ENCODE data around the gene IVNS1ABP. TPM values are rescaled to one million over a fixed set of nuclear protein-coding genes. Genes with fewer than 3 reads are reported as not detected.

IVNS1ABP gene
- total RNA-seq, 1 donor from 2014 or later: 98.2 TPM

DNA sequence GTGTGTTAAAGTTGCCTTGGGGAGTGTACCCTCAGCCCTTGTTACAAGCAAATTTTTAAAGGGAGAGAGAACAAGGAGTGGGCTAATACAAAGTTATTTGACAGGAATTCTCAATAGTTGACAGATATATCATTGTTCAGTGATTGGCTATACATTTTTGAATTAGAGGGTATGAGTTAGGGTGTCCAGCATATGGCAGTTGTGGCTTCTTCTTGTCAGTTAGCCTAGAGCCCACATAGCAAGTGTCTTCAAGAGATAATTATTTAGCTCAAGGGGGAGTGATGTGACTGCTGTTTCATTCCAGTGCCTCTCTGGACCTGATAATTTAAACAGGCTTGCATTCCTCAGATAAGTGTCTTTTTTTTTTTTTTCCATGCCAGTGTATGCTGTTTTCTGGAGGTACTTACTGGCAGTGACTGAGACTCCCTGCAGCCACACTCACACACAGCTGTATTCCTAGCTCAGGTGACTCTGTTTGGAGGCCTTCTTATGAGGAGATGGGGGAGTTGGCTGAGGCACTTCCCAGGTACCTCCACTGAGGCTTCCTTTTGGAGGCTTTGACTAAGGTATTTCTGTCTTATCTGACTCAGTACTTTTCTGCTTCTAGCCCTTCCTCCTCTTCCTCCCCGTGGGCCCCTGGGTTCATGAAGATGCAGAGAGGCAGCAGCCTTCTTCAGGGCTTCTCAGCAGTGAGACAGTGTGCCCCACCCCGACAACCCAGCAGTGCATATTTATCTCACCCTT lies 32.3 kb downstream of the IVNS1ABP start:
- TF ChIP-seq, protein P1, sequence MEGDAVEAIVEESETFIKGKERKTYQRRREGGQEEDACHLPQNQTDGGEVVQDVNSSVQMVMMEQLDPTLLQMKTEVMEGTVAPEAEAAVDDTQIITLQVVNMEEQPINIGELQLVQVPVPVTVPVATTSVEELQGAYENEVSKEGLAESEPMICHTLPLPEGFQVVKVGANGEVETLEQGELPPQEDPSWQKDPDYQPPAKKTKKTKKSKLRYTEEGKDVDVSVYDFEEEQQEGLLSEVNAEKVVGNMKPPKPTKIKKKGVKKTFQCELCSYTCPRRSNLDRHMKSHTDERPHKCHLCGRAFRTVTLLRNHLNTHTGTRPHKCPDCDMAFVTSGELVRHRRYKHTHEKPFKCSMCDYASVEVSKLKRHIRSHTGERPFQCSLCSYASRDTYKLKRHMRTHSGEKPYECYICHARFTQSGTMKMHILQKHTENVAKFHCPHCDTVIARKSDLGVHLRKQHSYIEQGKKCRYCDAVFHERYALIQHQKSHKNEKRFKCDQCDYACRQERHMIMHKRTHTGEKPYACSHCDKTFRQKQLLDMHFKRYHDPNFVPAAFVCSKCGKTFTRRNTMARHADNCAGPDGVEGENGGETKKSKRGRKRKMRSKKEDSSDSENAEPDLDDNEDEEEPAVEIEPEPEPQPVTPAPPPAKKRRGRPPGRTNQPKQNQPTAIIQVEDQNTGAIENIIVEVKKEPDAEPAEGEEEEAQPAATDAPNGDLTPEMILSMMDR (conservative IDR thresholded peaks at IDR 0.05): no peak
- H3K4me3 Mint-ChIP-seq: no peak overlapping the region
- peaks cover 3% of the 10 kb centered on the region for H3K4me1 Mint-ChIP-seq (ENCODE audit: unreplicated experiment)
- H3K27ac Mint-ChIP-seq: no peak overlapping the region
- peaks cover 4% of the 10 kb centered on the region for H3K9me3 Mint-ChIP-seq
- H3K36me3 Mint-ChIP-seq: peaks cover 14% of the 10 kb centered on the region
- DNase-seq (ENCODE audit: extremely low spot score, unreplicated experiment): no peak
- H3K27me3 Mint-ChIP-seq: no peaks in the 10 kb centered on the region

DNA sequence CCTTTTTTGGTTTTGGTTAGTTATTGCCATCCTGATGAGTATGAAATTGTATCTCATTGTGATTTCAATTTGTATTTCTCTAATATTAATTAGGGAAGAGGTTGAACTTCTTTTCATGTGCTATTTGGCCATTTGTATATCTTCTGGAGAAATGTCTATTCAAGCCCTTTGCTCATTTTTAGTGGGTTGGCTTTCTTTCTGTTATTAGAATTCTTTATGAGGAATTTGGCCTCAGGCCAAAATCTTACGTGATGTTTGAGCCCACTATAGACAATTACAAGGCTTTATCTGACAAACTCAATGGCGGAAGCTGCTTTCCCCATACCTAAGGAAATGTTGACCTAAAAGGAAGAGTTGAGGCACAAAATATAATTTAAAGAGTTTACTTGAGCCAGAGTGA lies 32.9 kb downstream of the IVNS1ABP start:
- TF ChIP-seq, protein P1 (conservative IDR thresholded peaks at IDR 0.05): no peak
- Mint-ChIP-seq H3K36me3 (peaks cover 11% of the 10 kb centered on the region), H3K27me3 (no peaks in the 10 kb centered on the region), H3K4me1 (ENCODE audit: unreplicated experiment) (peaks cover 3% of the 10 kb centered on the region), H3K9me3 (no peaks in the 10 kb centered on the region), H3K4me3 (no peak overlapping the region), H3K27ac (no peak overlapping the region)
- DNase-seq (ENCODE audit: extremely low spot score, unreplicated experiment): no peak

DNA sequence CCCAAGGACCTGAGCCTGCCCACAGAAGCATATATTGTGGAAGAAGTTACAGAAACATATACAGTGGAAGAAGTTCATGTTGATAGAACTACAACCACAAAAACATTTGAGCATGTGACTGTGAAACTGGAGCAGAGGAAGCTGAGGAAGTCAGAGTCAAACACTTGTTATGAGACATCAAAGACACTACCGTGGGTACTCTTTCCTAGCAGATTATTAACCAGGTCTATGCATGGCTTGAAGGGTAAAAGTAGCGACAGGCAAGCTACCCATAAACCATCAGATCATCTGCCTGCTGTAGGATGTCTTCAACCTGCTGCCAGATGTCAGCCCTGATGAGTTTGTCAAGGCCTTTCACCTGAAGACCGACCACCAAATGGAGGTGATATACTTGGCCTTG lies 35.8 kb downstream of the IVNS1ABP start:
- Mint-ChIP-seq H3K36me3 (peaks cover 12% of the 10 kb centered on the region), H3K9me3 (no peaks in the 10 kb centered on the region)
- TF ChIP-seq, protein P1 (conservative IDR thresholded peaks at IDR 0.05): no peak

DNA sequence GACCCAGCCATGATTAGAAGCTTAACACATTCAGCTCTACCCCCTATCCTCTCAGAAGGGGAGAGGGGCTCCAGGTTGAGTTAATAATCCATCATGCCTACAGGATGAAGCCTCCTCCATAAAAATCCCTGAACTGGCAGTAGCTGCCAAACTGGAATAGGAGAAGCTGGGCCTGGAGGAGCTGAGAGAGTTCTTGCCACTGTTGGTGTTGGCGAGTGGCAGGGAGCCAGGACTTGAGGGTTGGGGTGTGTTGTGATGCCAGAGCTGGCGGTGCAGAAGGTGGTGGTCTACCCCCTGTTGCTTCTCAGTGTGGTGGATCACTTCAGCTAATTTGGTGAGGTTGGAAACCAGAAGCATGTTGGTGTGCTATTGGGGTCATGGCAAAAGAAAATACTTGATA lies 36.5 kb downstream of the IVNS1ABP start:
- no peaks in the 10 kb centered on the region for H3K9me3 Mint-ChIP-seq
- H3K36me3 Mint-ChIP-seq: peaks cover 12% of the 10 kb centered on the region

More for the DNA sequence above, 35.8 kb downstream of the IVNS1ABP start:
- Mint-ChIP-seq H3K27ac (no peak overlapping the region), H3K4me3 (no peak overlapping the region), H3K27me3 (no peaks in the 10 kb centered on the region), H3K4me1 (ENCODE audit: unreplicated experiment) (peaks cover 3% of the 10 kb centered on the region)
- DNase-seq (ENCODE audit: extremely low spot score, unreplicated experiment): no peak

DNA sequence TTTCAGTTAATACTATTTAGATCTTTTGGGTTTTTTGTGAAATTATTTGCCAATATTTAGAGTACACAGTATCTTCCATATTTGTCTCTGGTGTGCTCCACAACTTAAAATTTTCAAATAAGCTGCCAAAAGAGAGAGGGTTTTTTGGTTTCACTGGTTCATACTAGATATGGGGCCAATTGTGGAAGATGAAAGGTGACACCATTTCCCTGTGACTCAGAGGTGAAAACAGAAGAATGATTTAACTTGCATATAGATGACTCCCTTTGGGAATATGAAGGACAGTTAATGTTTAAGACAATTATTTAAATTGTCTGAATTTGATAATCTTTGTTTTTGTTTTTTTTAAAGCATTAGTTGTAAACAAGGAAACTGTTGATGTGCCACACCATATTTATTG lies 37.5 kb downstream of the IVNS1ABP start:
- H3K4me3 Mint-ChIP-seq: no peak overlapping the region
- TF ChIP-seq, protein P1 (conservative IDR thresholded peaks at IDR 0.05): no peak
- no peak overlapping the region for H3K27ac Mint-ChIP-seq
- no peaks in the 10 kb centered on the region for H3K27me3 Mint-ChIP-seq
- peaks cover 12% of the 10 kb centered on the region for H3K36me3 Mint-ChIP-seq
- H3K4me1 Mint-ChIP-seq (ENCODE audit: unreplicated experiment): peaks cover 3% of the 10 kb centered on the region
- H3K9me3 Mint-ChIP-seq: no peaks in the 10 kb centered on the region
- DNase-seq (ENCODE audit: extremely low spot score, unreplicated experiment): no peak

More for the DNA sequence above, 36.5 kb downstream of the IVNS1ABP start:
- Mint-ChIP-seq H3K27ac (no peak overlapping the region), H3K4me1 (ENCODE audit: unreplicated experiment) (peaks cover 3% of the 10 kb centered on the region), H3K27me3 (no peaks in the 10 kb centered on the region), H3K4me3 (no peak overlapping the region)
- DNase-seq (ENCODE audit: extremely low spot score, unreplicated experiment): no peak
- TF ChIP-seq, protein P1 (conservative IDR thresholded peaks at IDR 0.05): no peak
